DND-41 (cell line): ENCODE measurements around the gene INPP4A.

Source experiments
- ATAC-seq: fragments of 200-7000 bp; cut with Tn5 transposase; 3 replicates; pipeline ENCODE4 v1.9.1; 2021; ENCODE audit warnings: low read depth; ENCODE audit not compliant: insufficient read depth
- DNase-seq: peaks from one replicate; pipeline ENCODE4 v3.0.0-alpha.2; 2020
- H2AFZ ChIP-seq: 2 replicates; pipeline ENCODE4 v1.6.0; 2012; ENCODE audit warnings: low read depth, low read length
- H3K27ac ChIP-seq: 2 replicates; pipeline ENCODE4 v1.5.1; 2012; ENCODE audit warnings: low read length, inconsistent platforms
- H3K27me3 ChIP-seq: fragments of 200-600 bp; sonication (generic); 2 replicates; pipeline ENCODE4 v1.6.0; 2012; ENCODE audit warnings: low read length, mild to moderate bottlenecking, inconsistent platforms; ENCODE audit not compliant: insufficient read depth, poor library complexity
- H3K36me3 ChIP-seq: 2 replicates; pipeline ENCODE4 v1.5.1; 2012; ENCODE audit warnings: low read length, inconsistent platforms; ENCODE audit not compliant: insufficient read depth
- H3K4me1 ChIP-seq: 2 replicates; pipeline ENCODE4 v1.5.1; 2012; ENCODE audit warnings: mild to moderate bottlenecking, low read length; ENCODE audit not compliant: insufficient read depth
- H3K4me2 ChIP-seq: 2 replicates; pipeline ENCODE4 v1.6.0; 2012; ENCODE audit warnings: mild to moderate bottlenecking, moderate library complexity, low read length, inconsistent platforms; ENCODE audit not compliant: insufficient read depth
- H3K4me3 ChIP-seq, 2 experiments: fragments of 200-600 bp in 1 of 2; shearing (Covaris generic) in 1 of 2; 2 replicates each; pipeline ENCODE4 v1.5.1; 2012 to 2016; ENCODE audit warnings: inconsistent platforms in 2 of 2, low read length in 2 of 2, mild to moderate bottlenecking in 2 of 2, low read depth in 1 of 2, moderate library complexity in 1 of 2
- H3K79me2 ChIP-seq: 2 replicates; pipeline ENCODE4 v1.6.0; 2012; ENCODE audit warnings: low read length, inconsistent platforms; ENCODE audit not compliant: insufficient read depth
- H3K9ac ChIP-seq: 2 replicates; pipeline ENCODE4 v1.6.0; 2012; ENCODE audit warnings: low read depth, mild to moderate bottlenecking, inconsistent platforms, low read length, moderate library complexity
- H3K9me3 ChIP-seq: 2 replicates; pipeline ENCODE4 v1.5.1; 2012; ENCODE audit warnings: low read length, moderate library complexity, mild to moderate bottlenecking, inconsistent platforms; ENCODE audit not compliant: insufficient read depth, severe bottlenecking
- H4K20me1 ChIP-seq: 2 replicates; pipeline ENCODE4 v1.6.0; 2012; ENCODE audit warnings: low read length; ENCODE audit not compliant: insufficient read depth
- EZH2 ChIP-seq: IDR thresholded peaks from 3 replicates; pipeline ENCODE4 v1.6.1; 2012; ENCODE audit warnings: borderline replicate concordance, low read depth, mild to moderate bottlenecking, moderate library complexity, low read length, inconsistent platforms; ENCODE audit not compliant: severe bottlenecking
- TF ChIP-seq, protein P1 (sequence below): IDR thresholded peaks from 2 replicates; pipeline ENCODE4 v1.5.1; 2012; ENCODE audit warnings: borderline replicate concordance, low read length, moderate library complexity, mild to moderate bottlenecking; ENCODE audit not compliant: poor library complexity, severe bottlenecking; ENCODE audit errors: extremely low read depth

The INPP4A gene

DNA sequence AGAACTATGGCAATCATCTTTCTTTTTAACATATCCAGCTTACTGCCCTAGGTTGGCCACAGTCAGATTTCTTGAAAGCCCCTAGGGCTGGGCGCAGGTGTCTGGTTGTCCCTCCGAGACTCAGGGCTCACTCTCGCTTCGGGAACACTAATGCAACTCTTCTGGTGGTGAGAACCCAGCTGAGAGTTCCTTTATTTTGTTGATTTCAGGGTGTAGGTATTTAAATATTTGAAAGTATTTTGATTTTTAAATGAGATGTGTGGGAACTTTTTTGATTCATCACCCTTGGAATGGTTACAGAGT lies 40.7 kb downstream of the INPP4A start:
- Histone ChIP-seq H3K4me2 (no peak overlapping the region), H3K9me3 (no peaks in the 10 kb centered on the region), H3K4me3 (no peak overlapping the region), H3K27ac (no peak overlapping the region), H3K4me1 (peaks cover 21% of the 10 kb centered on the region), H3K36me3 (no peaks in the 10 kb centered on the region), H3K9ac (no peak overlapping the region), H3K27me3 (no peaks in the 10 kb centered on the region), H4K20me1 (peaks cover 72% of the 10 kb centered on the region), H2AFZ (no peak overlapping the region), H3K79me2 (peaks cover 97% of the 10 kb centered on the region)
- TF ChIP-seq EZH2 = no peak
- TF ChIP-seq, protein P1, sequence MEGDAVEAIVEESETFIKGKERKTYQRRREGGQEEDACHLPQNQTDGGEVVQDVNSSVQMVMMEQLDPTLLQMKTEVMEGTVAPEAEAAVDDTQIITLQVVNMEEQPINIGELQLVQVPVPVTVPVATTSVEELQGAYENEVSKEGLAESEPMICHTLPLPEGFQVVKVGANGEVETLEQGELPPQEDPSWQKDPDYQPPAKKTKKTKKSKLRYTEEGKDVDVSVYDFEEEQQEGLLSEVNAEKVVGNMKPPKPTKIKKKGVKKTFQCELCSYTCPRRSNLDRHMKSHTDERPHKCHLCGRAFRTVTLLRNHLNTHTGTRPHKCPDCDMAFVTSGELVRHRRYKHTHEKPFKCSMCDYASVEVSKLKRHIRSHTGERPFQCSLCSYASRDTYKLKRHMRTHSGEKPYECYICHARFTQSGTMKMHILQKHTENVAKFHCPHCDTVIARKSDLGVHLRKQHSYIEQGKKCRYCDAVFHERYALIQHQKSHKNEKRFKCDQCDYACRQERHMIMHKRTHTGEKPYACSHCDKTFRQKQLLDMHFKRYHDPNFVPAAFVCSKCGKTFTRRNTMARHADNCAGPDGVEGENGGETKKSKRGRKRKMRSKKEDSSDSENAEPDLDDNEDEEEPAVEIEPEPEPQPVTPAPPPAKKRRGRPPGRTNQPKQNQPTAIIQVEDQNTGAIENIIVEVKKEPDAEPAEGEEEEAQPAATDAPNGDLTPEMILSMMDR = no peak
- ATAC-seq (no peak), DNase-seq (no peak)

DNA sequence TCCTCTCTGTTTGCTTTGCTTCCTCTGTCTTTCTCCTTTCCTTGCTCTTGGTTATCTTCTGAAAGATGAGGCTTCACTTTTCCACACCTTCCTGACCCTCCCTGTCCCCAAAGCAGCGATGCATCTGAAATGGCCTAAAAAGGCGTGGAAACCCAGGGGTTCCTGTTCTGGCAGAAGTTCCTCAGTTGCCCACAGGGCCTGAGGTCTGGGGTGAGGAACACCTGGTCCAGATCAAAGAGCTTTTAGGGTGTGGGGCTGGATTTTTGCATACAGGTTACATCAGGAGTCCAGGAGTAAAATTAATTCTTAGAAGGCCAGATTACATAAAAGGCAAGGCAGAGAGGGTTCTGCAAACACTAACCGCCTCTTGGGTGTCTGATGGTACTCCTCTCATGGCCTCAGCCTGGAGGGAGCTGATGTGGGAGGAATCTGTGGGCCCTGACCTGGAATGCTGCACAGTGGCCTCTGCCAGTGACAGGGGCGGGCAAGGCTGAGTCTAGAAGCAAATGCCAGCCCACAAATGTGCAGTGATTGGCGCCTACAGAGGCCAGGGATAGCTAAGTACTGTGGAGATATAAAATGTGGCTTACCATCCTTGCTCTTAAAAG lies 41.8 kb downstream of the INPP4A start:
- Histone ChIP-seq H3K9ac (no peak overlapping the region), H3K36me3 (peaks cover 6% of the 10 kb centered on the region; the same call in 1 of the 2 replicates), H3K4me1 (peaks cover 14% of the 10 kb centered on the region), H3K4me3 (no peak overlapping the region), H3K27me3 (no peaks in the 10 kb centered on the region), H2AFZ (no peak overlapping the region), H3K79me2 (peaks cover 88% of the 10 kb centered on the region), H3K27ac (no peak overlapping the region), H4K20me1 (peaks cover 63% of the 10 kb centered on the region), H3K4me2 (no peak overlapping the region), H3K9me3 (no peaks in the 10 kb centered on the region)
- DNase-seq (no peak), ATAC-seq (no peak)
- TF ChIP-seq, protein P1 = no peak
- TF ChIP-seq EZH2 = no peak

DNA sequence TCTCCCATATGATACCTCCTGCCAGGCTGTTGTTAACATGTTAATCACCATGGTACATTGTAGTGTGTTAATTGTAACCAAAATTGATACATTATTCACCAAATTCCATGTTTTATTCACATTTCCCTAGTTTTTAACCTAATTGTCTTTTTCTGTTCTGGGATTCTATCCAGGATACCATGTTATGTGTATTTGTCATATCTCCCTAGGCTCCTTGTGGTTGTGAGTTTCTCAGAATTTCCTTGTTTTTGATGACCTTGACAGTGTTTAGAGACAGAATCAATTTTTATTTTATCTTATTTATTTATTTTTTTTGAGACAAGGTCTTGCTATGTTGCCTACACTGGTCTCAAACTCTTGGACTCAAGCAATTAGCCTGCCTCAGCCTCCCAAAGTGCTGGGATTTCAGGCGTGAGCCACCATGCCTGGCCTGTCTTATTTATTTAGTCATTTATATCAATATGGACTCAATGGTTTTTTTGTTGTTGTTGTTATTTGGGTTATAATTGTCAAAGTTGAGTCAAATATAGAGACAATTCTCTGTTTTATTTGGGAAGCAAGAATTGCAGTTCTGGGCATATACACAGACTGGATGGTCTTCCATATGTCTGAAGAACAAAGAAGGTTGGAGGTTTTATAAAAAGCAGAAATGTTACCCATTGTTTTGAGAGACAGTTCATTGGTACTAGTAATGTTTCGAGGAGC lies 42.6 kb downstream of the INPP4A start:
- TF ChIP-seq EZH2 = no peak
- TF ChIP-seq, protein P1 = no peak
- Histone ChIP-seq H4K20me1 (peaks cover 57% of the 10 kb centered on the region), H3K27ac (no peak overlapping the region), H3K36me3 (peaks cover 14% of the 10 kb centered on the region; the same call in 1 of the 2 replicates), H3K79me2 (peaks cover 87% of the 10 kb centered on the region), H3K4me1 (peaks cover 14% of the 10 kb centered on the region), H3K9ac (no peak overlapping the region), H3K4me3 (no peak overlapping the region), H3K4me2 (no peak overlapping the region), H3K27me3 (no peaks in the 10 kb centered on the region), H3K9me3 (no peaks in the 10 kb centered on the region), H2AFZ (no peak overlapping the region)
- DNase-seq (no peak), ATAC-seq (no peak)
